Hepatocyte (in vitro differentiated cells): ENCODE measurements around the gene GRIA2.

Experiments used
- EZH2 ChIP-seq: fragments of 200-600 bp; sonication (generic); IDR thresholded peaks from 2 replicates; pipeline ENCODE4 v1.6.1; 2016; ENCODE audit warnings: antibody characterized with exemption, mild to moderate bottlenecking, borderline replicate concordance
- EZH2phosphoT487 ChIP-seq: fragments of 200-600 bp; sonication (generic); IDR thresholded peaks from one replicate; pipeline ENCODE4 v1.6.1; 2018; ENCODE audit warnings: antibody characterized with exemption, mild to moderate bottlenecking, low read depth, moderate library complexity; ENCODE audit not compliant: unreplicated experiment, severe bottlenecking
- TF ChIP-seq, protein P1 (sequence below): fragments of 200-600 bp; sonication (generic); IDR thresholded peaks from 2 replicates; pipeline ENCODE4 v1.5.1; 2016; ENCODE audit warnings: antibody characterized with exemption, mild to moderate bottlenecking; ENCODE audit not compliant: poor library complexity

DNA sequence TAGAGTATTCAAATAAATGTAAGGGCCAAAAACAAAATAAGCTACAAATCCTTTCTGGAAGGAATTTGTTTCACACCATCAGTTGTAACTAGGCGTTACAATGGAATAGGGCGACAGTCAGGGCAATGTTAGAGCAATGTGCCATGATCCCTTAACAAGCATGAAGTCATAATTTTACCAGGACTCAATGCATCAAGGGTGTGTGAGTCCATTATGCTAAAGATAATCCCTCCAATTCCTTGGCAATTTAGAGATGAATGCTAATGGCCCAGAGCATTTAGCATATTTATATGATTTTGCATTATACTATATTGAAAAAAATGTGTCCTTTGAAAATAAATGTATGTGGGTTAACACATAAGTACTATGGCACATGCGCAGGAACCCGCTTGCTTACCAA is 73.1 kb downstream of the GRIA2 start:
- TF ChIP-seq, protein P1, sequence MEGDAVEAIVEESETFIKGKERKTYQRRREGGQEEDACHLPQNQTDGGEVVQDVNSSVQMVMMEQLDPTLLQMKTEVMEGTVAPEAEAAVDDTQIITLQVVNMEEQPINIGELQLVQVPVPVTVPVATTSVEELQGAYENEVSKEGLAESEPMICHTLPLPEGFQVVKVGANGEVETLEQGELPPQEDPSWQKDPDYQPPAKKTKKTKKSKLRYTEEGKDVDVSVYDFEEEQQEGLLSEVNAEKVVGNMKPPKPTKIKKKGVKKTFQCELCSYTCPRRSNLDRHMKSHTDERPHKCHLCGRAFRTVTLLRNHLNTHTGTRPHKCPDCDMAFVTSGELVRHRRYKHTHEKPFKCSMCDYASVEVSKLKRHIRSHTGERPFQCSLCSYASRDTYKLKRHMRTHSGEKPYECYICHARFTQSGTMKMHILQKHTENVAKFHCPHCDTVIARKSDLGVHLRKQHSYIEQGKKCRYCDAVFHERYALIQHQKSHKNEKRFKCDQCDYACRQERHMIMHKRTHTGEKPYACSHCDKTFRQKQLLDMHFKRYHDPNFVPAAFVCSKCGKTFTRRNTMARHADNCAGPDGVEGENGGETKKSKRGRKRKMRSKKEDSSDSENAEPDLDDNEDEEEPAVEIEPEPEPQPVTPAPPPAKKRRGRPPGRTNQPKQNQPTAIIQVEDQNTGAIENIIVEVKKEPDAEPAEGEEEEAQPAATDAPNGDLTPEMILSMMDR = no peak
- TF ChIP-seq EZH2 (no peak), EZH2phosphoT487 (no peak)
